ENCODE results near the gene OSER1. TPM values are rescaled to one million over a fixed set of nuclear protein-coding genes. Genes with fewer than 3 reads are reported as not detected.

Gene OSER1
- total RNA-seq, 1 experiment from 2014 or later: 50.5 TPM

- TF ChIP-seq EZH2 (IDR thresholded peaks at IDR 0.05; ENCODE audit: borderline replicate concordance, low read depth, low read length, poor library complexity, severe bottlenecking) (no peak), CTCF (conservative IDR thresholded peaks at IDR 0.05; ENCODE audit: low read depth, low read length) (peak; percentile 85)
- H3K36me3 ChIP-seq (ENCODE audit: insufficient read depth, low read length, poor library complexity, severe bottlenecking): no peaks in the 10 kb centered on the region
- BruUV-seq (replicated peaks): no TSS peak
- peaks cover 5% of the 10 kb centered on the region for H3K4me1 ChIP-seq (ENCODE audit: insufficient read depth, low read length, poor library complexity, severe bottlenecking)
- intact Hi-C loops (cut with micrococcal nuclease; ENCODE audit: unreplicated experiment): loop anchor here (1.0 to 10.0 kb wide), 4 partner anchors 96 to 520 kb away; partner anchors contain the start of gene FITM2
- no peak overlapping the region for H3K4me3 ChIP-seq (ENCODE audit: low read depth, low read length, poor library complexity, severe bottlenecking)
- peak; percentile 74 for DNase-seq (ENCODE audit: low spot score)
- ChIA-PET POLR2A (ENCODE audit: low non-redundant PET) (no interaction called here), CTCF (no interaction called here)
- no peak overlapping the region for H3K27ac ChIP-seq (ENCODE audit: low read depth, low read length, poor library complexity, severe bottlenecking)
- H3K9me3 ChIP-seq (ENCODE audit: low read depth, low read length, poor library complexity, severe bottlenecking): no peaks in the 10 kb centered on the region
- H3K27me3 ChIP-seq (replicated peaks; ENCODE audit: insufficient read depth, low read depth, low read length, poor library complexity): no peaks in the 10 kb centered on the region
Observed at GRCh38 chr20:44215125-44215524, 4.6 kb upstream of the OSER1 start.

- Histone ChIP-seq H3K27me3 (replicated peaks; ENCODE audit: insufficient read depth, low read depth, low read length, poor library complexity) (no peaks in the 10 kb centered on the region), H3K27ac (ENCODE audit: low read depth, low read length, poor library complexity, severe bottlenecking) (no peak overlapping the region), H3K4me1 (ENCODE audit: insufficient read depth, low read length, poor library complexity, severe bottlenecking) (peaks cover 20% of the 10 kb centered on the region), H3K36me3 (ENCODE audit: insufficient read depth, low read length, poor library complexity, severe bottlenecking) (no peaks in the 10 kb centered on the region), H3K4me3 (ENCODE audit: low read depth, low read length, poor library complexity, severe bottlenecking) (no peak overlapping the region), H3K9me3 (ENCODE audit: low read depth, low read length, poor library complexity, severe bottlenecking) (no peaks in the 10 kb centered on the region)
- no peak for DNase-seq (ENCODE audit: low spot score)
- ChIA-PET POLR2A (ENCODE audit: low non-redundant PET) (no interaction called here), CTCF (no interaction called here)
- intact Hi-C loops (cut with micrococcal nuclease; ENCODE audit: unreplicated experiment): loop anchor here (10.0 kb wide), 1 partner anchor 522 kb away; no protein-coding TSS in a partner anchor
- no TSS peak for BruUV-seq (replicated peaks)
- TF ChIP-seq CTCF (conservative IDR thresholded peaks at IDR 0.05; ENCODE audit: low read depth, low read length) (no peak), EZH2 (IDR thresholded peaks at IDR 0.05; ENCODE audit: borderline replicate concordance, low read depth, low read length, poor library complexity, severe bottlenecking) (no peak)
Observed at GRCh38 chr20:44212792-44213191, 2.2 kb upstream of the OSER1 start.

- BruUV-seq (replicated peaks): TSS peak; percentile 90
- H3K27me3 ChIP-seq (replicated peaks; ENCODE audit: insufficient read depth, low read depth, low read length, poor library complexity): no peaks in the 10 kb centered on the region
Observed at GRCh38 chr20:44211177-44212039, 837 bp upstream of the OSER1 start.

More at GRCh38 chr20:44211177-44212039, 837 bp upstream of the OSER1 start:
- no peak for DNase-seq (ENCODE audit: low spot score)
- H3K36me3 ChIP-seq (ENCODE audit: insufficient read depth, low read length, poor library complexity, severe bottlenecking): peaks cover 4% of the 10 kb centered on the region
- H3K4me1 ChIP-seq (ENCODE audit: insufficient read depth, low read length, poor library complexity, severe bottlenecking): peaks cover 20% of the 10 kb centered on the region
- no peak for TF ChIP-seq CTCF (conservative IDR thresholded peaks at IDR 0.05; ENCODE audit: low read depth, low read length)
- TF ChIP-seq EZH2 (IDR thresholded peaks at IDR 0.05; ENCODE audit: borderline replicate concordance, low read depth, low read length, poor library complexity, severe bottlenecking): no peak
- peak overlapping the region; percentile 94 for H3K27ac ChIP-seq (ENCODE audit: low read depth, low read length, poor library complexity, severe bottlenecking)
- H3K9me3 ChIP-seq (ENCODE audit: low read depth, low read length, poor library complexity, severe bottlenecking): no peaks in the 10 kb centered on the region
- CTCF ChIA-PET: no interaction called here
- intact Hi-C loops (cut with micrococcal nuclease; ENCODE audit: unreplicated experiment): loop anchor here (10.0 kb wide), 1 partner anchor 523 kb away; no protein-coding TSS in a partner anchor
- peak overlapping the region; percentile 95 for H3K4me3 ChIP-seq (ENCODE audit: low read depth, low read length, poor library complexity, severe bottlenecking)
- POLR2A ChIA-PET (ENCODE audit: low non-redundant PET): no interaction called here

All from A673 (cell line).